ENCODE measurements around the gene MFN2. TPM values are rescaled to one million over a fixed set of nuclear protein-coding genes. Genes with fewer than 3 reads are reported as not detected.
"Not testable (repeated sequence)": the region's sequence is repeated elsewhere in the genome, so short reads cannot be mapped to it uniquely, and the experiment has no call there.

The MFN2 gene
- total RNA-seq, 1 experiment from 2014 or later, result 38.4 TPM

- DNase-seq (ENCODE audit: low spot score), result no peak
Measured at GRCh38 chr1:12022036-12022435, 41.8 kb downstream of the MFN2 start.

- DNase-seq (ENCODE audit: low spot score), result no peak
Measured at GRCh38 chr1:12026586-12026985, 46.3 kb downstream of the MFN2 start.

DNA sequence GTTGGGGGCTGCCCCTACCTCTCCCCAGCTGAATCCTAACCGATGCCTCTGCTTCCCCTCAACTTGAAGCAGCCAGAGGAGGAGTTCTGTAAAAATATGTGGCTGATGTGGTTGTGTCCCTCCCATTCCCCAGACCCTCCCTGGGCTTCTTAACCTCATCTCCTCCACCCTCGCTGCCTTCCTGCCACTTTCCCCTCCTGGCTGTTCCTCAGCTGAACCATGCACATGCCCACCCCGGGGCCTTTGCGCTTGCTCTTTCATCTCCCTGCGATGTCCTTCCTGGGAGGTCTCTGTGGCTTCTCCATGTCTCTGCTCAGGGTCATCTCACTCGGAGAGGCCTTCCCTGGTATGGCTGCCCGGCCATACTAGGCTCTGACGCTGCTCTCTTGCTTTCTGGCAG lies 48.0 kb downstream of the MFN2 start:
- no peak for DNase-seq (ENCODE audit: low spot score)

GRCh38 chr1:12028957-12029511 lies 48.8 kb downstream of the MFN2 start:
- DNase-seq (ENCODE audit: low spot score), result no peak

- DNase-seq (ENCODE audit: low spot score), result no peak
Measured at GRCh38 chr1:12029720-12030339, 49.6 kb downstream of the MFN2 start.

DNA sequence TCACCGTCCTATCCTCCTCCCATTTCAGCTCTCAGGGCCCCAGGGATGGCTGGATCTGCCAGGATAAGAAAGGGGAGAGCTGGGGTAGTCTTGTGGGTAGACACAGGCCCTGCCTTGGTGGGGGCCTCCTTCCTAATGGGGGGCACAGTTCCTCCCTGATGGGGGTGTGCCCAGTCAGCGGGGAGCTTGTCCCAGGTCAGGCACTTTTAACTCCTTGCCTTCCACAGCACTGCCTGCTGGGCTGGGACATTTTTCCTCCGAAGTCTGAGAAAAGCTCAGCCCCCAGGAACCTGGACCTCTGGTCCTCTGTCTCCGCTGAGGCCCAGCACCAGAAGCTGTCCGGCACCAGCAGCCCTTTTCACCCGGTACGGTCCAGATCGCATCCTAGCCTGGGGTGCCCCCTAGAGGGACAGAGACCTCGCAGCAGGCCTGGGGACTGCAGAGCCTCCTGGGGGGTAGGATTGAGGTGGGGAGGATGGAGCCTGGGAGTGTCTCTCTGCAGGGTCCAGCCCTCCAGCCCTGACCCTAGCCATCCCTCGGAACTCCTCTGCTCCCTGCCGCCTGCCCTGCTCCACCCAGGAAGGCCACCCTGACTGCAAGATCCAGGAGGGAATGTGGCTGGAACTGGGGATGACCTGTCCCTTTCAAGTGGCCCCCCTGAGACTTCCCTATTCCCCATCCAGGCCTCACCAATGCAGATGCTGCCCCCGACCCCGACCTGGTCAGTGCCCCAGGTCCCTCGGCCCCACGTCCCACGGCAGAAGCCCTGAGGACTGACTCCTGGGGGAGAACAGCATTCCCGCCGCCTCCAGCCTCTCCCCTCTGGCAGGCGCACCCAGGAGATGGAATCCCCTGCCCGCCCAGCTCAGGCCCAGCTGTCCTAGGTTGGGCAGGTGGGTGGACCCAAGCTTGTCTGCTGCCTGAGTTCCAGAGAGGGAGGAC lies 51.1 kb downstream of the MFN2 start:
- DNase-seq (ENCODE audit: low spot score), result no peak

DNA sequence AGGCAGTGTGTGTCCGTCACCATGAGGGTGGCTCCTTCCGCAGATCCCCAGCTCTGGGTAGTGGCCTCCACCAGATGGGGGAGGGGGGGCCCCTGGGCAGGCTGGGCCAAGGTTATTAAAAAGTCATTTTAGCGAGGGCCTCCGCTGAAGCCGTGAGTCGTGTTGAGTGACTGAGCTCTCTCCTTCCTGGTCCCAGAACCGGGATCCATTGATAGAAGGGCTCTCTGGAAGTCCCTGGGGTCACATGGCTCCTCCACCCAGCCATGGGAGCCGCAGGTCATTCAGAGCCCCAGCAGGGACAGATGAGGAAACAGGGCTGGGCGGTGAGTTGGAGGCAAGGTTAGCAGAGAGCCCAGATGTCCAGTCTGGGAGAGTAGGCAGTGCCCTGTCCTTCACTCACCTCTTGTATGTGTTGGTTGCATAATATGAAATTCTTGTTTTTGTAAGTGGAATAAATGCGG lies 51.9 kb downstream of the MFN2 start:
- DNase-seq (ENCODE audit: low spot score), result no peak

DNA sequence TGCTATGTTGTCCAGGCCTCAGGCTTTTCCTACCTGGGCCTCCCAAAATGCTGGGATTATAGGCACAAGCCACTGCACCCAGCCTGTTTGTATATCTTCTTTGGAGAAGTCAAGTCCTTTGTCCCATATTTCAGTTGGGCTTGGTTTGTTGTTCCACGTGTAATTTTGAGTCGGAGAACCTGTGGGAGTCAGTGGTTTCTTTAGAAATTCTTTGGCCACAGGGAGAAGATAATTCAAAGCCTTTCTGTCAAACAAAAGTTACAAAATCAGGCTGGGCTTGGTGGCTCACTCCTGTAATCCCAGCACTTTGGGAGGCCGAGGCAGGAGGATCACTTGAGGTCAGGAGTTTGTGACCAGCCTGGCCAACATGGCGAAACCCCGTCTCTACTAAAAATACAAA lies 53.2 kb downstream of the MFN2 start:
- DNase-seq (ENCODE audit: low spot score), result not testable (repeated sequence)

DNA sequence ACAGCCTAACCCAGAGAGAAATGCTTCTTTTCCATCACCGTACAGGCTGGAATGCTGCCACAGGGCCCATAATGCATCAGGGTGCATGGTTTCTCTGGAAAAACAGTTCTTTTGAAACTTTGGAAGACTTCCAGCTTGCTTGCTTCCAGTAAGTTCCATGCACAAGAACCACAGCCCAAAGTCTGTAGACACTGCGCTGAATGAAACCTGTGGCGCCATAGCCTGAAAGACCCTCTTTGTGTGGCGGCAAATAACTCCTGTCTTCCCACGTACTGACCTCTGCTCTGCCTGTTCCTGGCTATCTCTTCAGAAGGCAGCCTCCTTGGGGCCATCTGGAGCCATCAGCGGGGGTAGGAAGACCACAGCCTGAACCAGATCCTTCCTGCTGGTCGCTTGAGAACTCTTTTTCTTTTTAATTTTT lies 54.1 kb downstream of the MFN2 start:
- no peak for DNase-seq (ENCODE audit: low spot score)

DNA sequence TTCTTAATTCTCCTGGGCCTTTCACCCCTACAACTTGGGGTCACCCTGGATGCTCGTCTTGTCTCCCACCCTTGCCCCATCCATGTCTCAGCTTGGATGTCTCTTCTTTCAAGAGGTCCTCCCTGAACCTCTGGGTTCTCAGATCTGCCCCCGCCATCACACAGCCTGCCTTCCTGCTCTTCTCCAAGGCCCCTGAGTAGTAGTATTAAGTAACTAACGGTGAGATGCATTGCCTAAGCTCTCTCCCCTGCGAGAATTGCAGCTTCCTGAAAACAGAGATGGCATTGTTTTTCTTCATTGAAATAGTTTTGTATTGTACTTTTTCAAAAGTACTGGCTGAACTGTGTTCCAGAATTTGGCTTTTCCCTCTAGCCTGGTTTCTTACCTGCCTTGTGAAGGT lies 55.1 kb downstream of the MFN2 start:
- DNase-seq (ENCODE audit: low spot score), result no peak

GRCh38 chr1:12037486-12038355 lies 57.5 kb downstream of the MFN2 start:
- DNase-seq (ENCODE audit: low spot score), result no peak

GRCh38 chr1:12038356-12039163 lies 58.3 kb downstream of the MFN2 start:
- no peak for DNase-seq (ENCODE audit: low spot score)

- no peak for DNase-seq (ENCODE audit: low spot score)
Measured at GRCh38 chr1:12039164-12039525, 58.9 kb downstream of the MFN2 start.

- not testable (repeated sequence) for DNase-seq (ENCODE audit: low spot score)
Measured at GRCh38 chr1:12039824-12040456, 59.7 kb downstream of the MFN2 start.

GRCh38 chr1:12040457-12041051 lies 60.3 kb downstream of the MFN2 start:
- no peak for DNase-seq (ENCODE audit: low spot score)

GRCh38 chr1:12044187-12044877 lies 64.1 kb downstream of the MFN2 start:
- not testable (repeated sequence) for DNase-seq (ENCODE audit: low spot score)

DNA sequence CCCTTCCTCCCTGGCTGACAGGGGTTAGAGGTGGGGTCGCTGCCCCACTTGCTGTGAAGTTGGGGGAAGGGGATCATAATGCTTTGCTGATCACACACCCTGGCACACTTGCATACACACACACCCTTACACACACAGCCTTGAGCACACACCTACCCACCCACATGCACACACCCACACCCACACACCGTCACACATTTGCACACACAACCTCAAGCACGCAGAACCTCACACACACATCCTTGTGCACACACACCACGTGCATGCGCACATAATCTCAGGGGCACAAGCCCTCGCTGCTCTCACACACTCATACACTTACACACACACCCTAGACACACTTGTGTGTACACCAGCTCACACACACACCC lies 66.5 kb downstream of the MFN2 start:
- DNase-seq (ENCODE audit: low spot score), result no peak

DNA sequence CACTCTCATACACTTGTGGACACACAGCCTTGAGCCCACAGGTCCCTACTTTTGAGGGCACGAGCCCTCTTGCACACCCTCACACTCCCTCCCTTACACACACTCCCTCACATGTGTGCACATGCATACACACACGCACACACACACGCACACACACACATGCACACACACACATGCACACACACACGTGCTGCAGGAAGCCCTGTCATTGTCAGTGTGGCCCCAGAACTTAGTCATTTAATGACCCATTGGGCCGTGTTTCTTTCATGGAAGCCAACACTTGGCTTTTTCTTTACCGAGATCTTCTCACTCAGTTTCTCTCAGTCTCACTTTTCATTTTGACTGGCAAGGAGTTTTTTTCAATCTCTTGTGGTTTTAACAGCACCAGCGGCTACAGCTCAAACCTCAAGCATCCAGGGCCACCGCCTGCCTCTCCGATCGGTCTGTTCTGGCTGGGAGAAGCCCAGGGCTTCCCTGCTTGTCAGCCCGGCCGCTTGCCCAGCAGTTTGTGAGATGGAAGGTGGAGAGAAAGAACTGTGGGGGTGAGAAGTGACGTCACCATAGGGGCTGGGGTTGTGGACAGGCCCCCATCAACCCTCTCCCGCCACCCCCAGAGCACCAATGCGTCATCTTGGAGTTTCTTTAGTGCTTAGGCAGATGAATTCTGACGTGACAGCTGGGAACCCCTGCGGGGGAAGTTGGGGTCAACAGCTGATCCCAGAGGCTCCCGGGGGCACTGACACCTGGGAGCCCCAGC lies 67.1 kb downstream of the MFN2 start:
- no peak for DNase-seq (ENCODE audit: low spot score)

DNA sequence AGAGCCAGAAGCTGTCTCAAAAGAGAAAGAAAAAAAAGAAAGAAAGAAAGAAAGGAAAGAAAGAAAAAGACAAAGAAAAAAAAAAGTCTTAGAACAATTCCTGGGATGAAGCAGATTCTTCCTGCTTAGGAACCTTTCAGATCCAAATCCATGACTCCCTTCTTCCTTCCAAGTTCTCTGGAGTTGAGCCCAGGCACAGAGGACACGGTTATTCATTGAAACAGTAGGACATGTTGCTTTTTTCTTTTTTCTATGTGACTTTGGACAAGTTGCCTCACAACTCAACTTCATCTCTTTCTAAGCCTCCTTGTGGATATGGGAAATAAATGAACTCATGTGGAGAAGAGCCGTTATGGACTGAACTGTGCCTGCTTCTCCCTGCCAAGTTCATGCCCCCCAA lies 68.1 kb downstream of the MFN2 start:
- no peak for DNase-seq (ENCODE audit: low spot score)
